Measurements from ENCODE around the gene RASD1.

Gene RASD1

DNA sequence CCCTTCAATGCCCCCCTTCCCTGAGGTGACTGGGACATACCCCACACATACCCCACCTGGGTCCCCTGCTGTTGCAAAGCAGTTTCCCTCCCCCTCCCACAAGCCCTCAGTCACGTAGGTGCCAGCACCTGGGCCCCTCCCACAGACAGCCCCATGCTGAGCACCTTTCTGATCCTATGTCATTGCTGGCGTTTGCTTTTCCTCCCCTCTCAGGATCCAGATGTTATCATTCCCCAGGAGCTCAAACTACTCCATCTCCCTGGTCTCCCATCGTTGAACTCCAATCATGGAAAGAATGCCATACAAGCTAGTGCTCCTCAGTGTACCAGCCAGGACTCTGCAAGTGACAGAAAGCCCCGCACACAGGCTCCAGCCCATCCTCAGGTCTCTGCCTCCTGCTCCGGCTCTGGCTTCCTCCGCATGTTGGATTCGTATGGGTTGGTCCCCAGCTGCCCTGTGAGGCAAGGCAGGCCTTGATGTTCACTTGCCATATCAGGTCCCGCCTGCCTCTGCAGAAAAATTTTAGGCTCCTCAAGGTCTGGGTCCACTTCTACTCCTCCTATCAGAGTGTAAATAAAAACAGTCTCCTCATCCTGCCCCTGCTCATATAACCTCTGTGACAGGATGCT, 50.8 kb downstream of the RASD1 start:
- TF ChIP-seq, protein P1, sequence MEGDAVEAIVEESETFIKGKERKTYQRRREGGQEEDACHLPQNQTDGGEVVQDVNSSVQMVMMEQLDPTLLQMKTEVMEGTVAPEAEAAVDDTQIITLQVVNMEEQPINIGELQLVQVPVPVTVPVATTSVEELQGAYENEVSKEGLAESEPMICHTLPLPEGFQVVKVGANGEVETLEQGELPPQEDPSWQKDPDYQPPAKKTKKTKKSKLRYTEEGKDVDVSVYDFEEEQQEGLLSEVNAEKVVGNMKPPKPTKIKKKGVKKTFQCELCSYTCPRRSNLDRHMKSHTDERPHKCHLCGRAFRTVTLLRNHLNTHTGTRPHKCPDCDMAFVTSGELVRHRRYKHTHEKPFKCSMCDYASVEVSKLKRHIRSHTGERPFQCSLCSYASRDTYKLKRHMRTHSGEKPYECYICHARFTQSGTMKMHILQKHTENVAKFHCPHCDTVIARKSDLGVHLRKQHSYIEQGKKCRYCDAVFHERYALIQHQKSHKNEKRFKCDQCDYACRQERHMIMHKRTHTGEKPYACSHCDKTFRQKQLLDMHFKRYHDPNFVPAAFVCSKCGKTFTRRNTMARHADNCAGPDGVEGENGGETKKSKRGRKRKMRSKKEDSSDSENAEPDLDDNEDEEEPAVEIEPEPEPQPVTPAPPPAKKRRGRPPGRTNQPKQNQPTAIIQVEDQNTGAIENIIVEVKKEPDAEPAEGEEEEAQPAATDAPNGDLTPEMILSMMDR (IDR thresholded peaks at IDR 0.05): no peak

All from LNCAP (cell line).